Body of pancreas (tissue), 4 donors: ENCODE data around the gene ERBB4.

Experiments used
- POLR2A ChIP-seq, 3 donors: fragments of 450-650 bp; IDR thresholded peaks; one replicate each; pipeline ENCODE4 v1.6.1; 2016; ENCODE audit warnings: antibody characterized with exemption in 3 of 3, mild to moderate bottlenecking in 2 of 3
- TF ChIP-seq, protein P1 (sequence below), 7 experiments: fragments of 450-650 bp in 4 of 7; fragments of 200-600 bp in 3 of 7; sonication (generic) in 3 of 7; IDR thresholded peaks; one replicate each; pipeline ENCODE4 v1.5.1; 2016 to 2019; ENCODE audit warnings: antibody characterized with exemption in 7 of 7

GRCh38 chr2:212158081-212158480 lies 380.5 kb downstream of the ERBB4 start:
- TF ChIP-seq POLR2A (IDR thresholded peaks at IDR 0.05), result no peak
- TF ChIP-seq, protein P1, sequence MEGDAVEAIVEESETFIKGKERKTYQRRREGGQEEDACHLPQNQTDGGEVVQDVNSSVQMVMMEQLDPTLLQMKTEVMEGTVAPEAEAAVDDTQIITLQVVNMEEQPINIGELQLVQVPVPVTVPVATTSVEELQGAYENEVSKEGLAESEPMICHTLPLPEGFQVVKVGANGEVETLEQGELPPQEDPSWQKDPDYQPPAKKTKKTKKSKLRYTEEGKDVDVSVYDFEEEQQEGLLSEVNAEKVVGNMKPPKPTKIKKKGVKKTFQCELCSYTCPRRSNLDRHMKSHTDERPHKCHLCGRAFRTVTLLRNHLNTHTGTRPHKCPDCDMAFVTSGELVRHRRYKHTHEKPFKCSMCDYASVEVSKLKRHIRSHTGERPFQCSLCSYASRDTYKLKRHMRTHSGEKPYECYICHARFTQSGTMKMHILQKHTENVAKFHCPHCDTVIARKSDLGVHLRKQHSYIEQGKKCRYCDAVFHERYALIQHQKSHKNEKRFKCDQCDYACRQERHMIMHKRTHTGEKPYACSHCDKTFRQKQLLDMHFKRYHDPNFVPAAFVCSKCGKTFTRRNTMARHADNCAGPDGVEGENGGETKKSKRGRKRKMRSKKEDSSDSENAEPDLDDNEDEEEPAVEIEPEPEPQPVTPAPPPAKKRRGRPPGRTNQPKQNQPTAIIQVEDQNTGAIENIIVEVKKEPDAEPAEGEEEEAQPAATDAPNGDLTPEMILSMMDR (IDR thresholded peaks at IDR 0.05), result no peak
